ENCODE results near the gene ASB2.

DNA sequence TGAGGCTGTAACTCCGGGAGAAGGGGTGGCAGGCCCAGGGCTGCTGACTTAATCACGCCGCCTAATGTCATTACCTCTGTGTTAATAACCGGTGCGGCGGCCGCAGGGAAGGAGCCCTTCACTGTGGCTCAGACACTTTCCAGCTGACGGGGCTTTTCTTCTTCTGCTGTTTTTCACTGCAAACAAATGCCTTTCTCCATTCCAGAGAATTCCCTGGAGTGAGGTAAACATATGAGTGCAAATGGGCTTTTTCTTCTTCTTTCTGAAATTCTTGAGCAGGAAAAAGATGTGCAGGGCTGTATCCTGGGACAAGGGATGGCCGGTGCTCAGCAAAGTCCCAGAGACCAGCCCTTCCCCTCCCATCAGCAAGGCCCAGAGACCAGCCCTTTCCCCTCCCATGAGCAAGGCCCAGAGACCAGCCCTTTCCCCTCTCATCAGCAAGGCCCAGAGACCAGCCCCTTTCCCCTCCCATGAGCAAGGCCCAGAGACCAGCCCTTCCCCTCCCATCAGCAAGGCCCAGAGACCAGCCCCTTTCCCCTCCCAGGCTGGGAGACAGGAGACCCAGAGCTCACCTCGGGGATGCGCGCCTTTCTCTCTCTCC, 82.6 kb downstream of the ASB2 start:
- TF ChIP-seq, protein P1, sequence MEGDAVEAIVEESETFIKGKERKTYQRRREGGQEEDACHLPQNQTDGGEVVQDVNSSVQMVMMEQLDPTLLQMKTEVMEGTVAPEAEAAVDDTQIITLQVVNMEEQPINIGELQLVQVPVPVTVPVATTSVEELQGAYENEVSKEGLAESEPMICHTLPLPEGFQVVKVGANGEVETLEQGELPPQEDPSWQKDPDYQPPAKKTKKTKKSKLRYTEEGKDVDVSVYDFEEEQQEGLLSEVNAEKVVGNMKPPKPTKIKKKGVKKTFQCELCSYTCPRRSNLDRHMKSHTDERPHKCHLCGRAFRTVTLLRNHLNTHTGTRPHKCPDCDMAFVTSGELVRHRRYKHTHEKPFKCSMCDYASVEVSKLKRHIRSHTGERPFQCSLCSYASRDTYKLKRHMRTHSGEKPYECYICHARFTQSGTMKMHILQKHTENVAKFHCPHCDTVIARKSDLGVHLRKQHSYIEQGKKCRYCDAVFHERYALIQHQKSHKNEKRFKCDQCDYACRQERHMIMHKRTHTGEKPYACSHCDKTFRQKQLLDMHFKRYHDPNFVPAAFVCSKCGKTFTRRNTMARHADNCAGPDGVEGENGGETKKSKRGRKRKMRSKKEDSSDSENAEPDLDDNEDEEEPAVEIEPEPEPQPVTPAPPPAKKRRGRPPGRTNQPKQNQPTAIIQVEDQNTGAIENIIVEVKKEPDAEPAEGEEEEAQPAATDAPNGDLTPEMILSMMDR (IDR thresholded peaks at IDR 0.05; ENCODE audit: low read depth, low read length) = no peak
- no peak for TF ChIP-seq EZH2phosphoT487 (IDR thresholded peaks at IDR 0.05; ENCODE audit: low read depth)
